HepG2 (cell line): ENCODE results near the gene CC2D1B. TPM values are rescaled to one million over a fixed set of nuclear protein-coding genes. Genes with fewer than 3 reads are reported as not detected.

Experiments used
- AKAP8 ChIP-seq: sonication (generic); formaldehyde crosslinking; IDR thresholded peaks from 2 replicates; pipeline ENCODE4 v1.5.1; 2020; ENCODE audit warnings: mild to moderate bottlenecking, missing genetic modification reagents
- DMAP1 ChIP-seq: IDR thresholded peaks from 2 replicates; pipeline ENCODE4 v1.6.1; 2016
- DNMT1 ChIP-seq: sonication (generic); formaldehyde crosslinking; IDR thresholded peaks from 2 replicates; pipeline ENCODE4 v1.5.1; 2020; ENCODE audit warnings: mild to moderate bottlenecking, missing genetic modification reagents
- JUND ChIP-seq: sonication (generic); formaldehyde crosslinking; IDR thresholded peaks from 2 replicates; pipeline ENCODE4 v1.8.0; 2022; ENCODE audit warnings: mild to moderate bottlenecking, missing genetic modification reagents
- MIER3 ChIP-seq: IDR thresholded peaks from 2 replicates; pipeline ENCODE4 v1.6.1; 2016; ENCODE audit warnings: missing compliant biosample characterization, borderline replicate concordance
- NR2F6 ChIP-seq, 2 experiments: IDR thresholded peaks; 2 replicates each; pipeline ENCODE4 v1.6.1; 2016; ENCODE audit warnings: antibody characterized with exemption in 1 of 2, mild to moderate bottlenecking in 1 of 2
- PHF21A ChIP-seq: sonication (generic); formaldehyde crosslinking; IDR thresholded peaks from 2 replicates; pipeline ENCODE4 v1.5.0; 2020; ENCODE audit warnings: mild to moderate bottlenecking, missing genetic modification reagents
- PRPF4 ChIP-seq: fragments of 200-400 bp; formaldehyde crosslinking; IDR thresholded peaks from 2 replicates; pipeline ENCODE4 v1.6.1; 2016; ENCODE audit warnings: low read length, low read depth; ENCODE audit not compliant: poor library complexity, severe bottlenecking
- SAP130 ChIP-seq: IDR thresholded peaks from 2 replicates; pipeline ENCODE4 v1.6.1; 2016; ENCODE audit warnings: low read depth
- SNAPC4 ChIP-seq: sonication (generic); formaldehyde crosslinking; IDR thresholded peaks from 2 replicates; pipeline ENCODE4 v1.4.0; 2020; ENCODE audit warnings: mild to moderate bottlenecking, missing genetic modification reagents
- SNAPC5 ChIP-seq: sonication (generic); formaldehyde crosslinking; IDR thresholded peaks from 2 replicates; pipeline ENCODE4 v1.8.1; 2023; ENCODE audit warnings: mild to moderate bottlenecking, missing genetic modification reagents, borderline replicate concordance
- SRSF1 ChIP-seq: fragments of 200-400 bp; formaldehyde crosslinking; optimal IDR thresholded peaks from 2 replicates; pipeline ENCODE3; 2017; ENCODE audit warnings: mild to moderate bottlenecking, low read depth, low read length, moderate library complexity
- TEAD2 ChIP-seq: sonication (generic); formaldehyde crosslinking; IDR thresholded peaks from 2 replicates; pipeline ENCODE4 v1.9.0; 2021; ENCODE audit warnings: missing genetic modification reagents
- TEAD3 ChIP-seq: optimal IDR thresholded peaks from 2 replicates; pipeline ENCODE3; 2016; ENCODE audit warnings: borderline replicate concordance
- TOE1 ChIP-seq: sonication (generic); formaldehyde crosslinking; IDR thresholded peaks from 2 replicates; pipeline ENCODE4 v1.4.0; 2020; ENCODE audit warnings: mild to moderate bottlenecking, missing genetic modification reagents
- ZFP41 ChIP-seq: sonication (generic); formaldehyde crosslinking; IDR thresholded peaks from 2 replicates; pipeline ENCODE4 v1.4.0; 2020; ENCODE audit warnings: mild to moderate bottlenecking, missing genetic modification reagents, borderline replicate concordance
- ZNF24 ChIP-seq: fragments of 450-650 bp; IDR thresholded peaks from 2 replicates; pipeline ENCODE4 v1.6.1; 2017; ENCODE audit warnings: antibody characterized with exemption, mild to moderate bottlenecking
- ZNF274 ChIP-seq: sonication (generic); formaldehyde crosslinking; IDR thresholded peaks from 2 replicates; pipeline ENCODE4 v1.5.1; 2020; ENCODE audit warnings: mild to moderate bottlenecking, missing genetic modification reagents
- polyA plus RNA-seq, 8 experiments: library from polyadenylated mRNA; depleted of rRNA in 3 of 8; stranded (reverse) in 7 of 8; unstranded in 1 of 8; fragments of >200 nt; fragmentation: Illumina TruSeq in 4 of 8; extraction: Trizol in 4 of 8; gene quantifications; 2 replicates each; pipeline versions ENCODE4 v1.2.1 to v1.2.3, GENCODE V29; 2011 to 2016; ENCODE audit warnings: low read depth in 4 of 8, missing spikeins in 1 of 8, mixed read lengths in 1 of 8; ENCODE audit not compliant: insufficient read depth in 1 of 8
- total RNA-seq, 5 experiments: library from RNA; depleted of rRNA; stranded (reverse); fragments of >200 nt; fragmentation: Illumina TruSeq; extraction: Trizol; gene quantifications; 2 replicates each; pipeline ENCODE4 v1.2.3, GENCODE V29; 2016; ENCODE audit warnings: low read depth in 1 of 5
- TF ChIP-seq, protein P1 (sequence below): sonication (generic); formaldehyde crosslinking; IDR thresholded peaks from 2 replicates; pipeline ENCODE4 v1.5.0; 2020; ENCODE audit warnings: missing genetic modification reagents
- TF ChIP-seq, protein P2 (sequence below): sonication (generic); formaldehyde crosslinking; conservative IDR thresholded peaks from 2 replicates; pipeline ENCODE4 v1.4.0; 2020; ENCODE audit warnings: mild to moderate bottlenecking, missing genetic modification reagents, moderate library complexity

Gene CC2D1B
- total and polyA plus RNA-seq, 2 of the 13 experiments (the other 11 are each of a cell fraction or from before 2014, with no cell fraction given): 7.2 to 19.2 TPM

- no peak for TF ChIP-seq SNAPC4 (CRISPR knock-in tag)
- TF ChIP-seq, protein P1, sequence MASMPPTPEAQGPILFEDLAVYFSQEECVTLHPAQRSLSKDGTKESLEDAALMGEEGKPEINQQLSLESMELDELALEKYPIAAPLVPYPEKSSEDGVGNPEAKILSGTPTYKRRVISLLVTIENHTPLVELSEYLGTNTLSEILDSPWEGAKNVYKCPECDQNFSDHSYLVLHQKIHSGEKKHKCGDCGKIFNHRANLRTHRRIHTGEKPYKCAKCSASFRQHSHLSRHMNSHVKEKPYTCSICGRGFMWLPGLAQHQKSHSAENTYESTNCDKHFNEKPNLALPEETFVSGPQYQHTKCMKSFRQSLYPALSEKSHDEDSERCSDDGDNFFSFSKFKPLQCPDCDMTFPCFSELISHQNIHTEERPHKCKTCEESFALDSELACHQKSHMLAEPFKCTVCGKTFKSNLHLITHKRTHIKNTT (CRISPR knock-in tag): no peak
- TF ChIP-seq SAP130 (CRISPR knock-in tag): peak; percentile 92
- peak; percentile 46 for TF ChIP-seq SRSF1
- TF ChIP-seq PHF21A (CRISPR knock-in tag): peak; percentile 44; the same call in 1 of the 2 replicates
- TF ChIP-seq AKAP8 (CRISPR knock-in tag): no peak; the same call in 1 of the 2 replicates
- peak; percentile 81 for TF ChIP-seq ZFP41 (CRISPR knock-in tag)
- TF ChIP-seq DNMT1 (CRISPR knock-in tag): 0 out of 2 replicates have a peak, but pooled peaks have one; percentile 57
- peak; percentile 76; the same call in 1 of the 2 replicates for TF ChIP-seq DMAP1
- no peak for TF ChIP-seq PRPF4
- no peak for TF ChIP-seq SNAPC5 (CRISPR knock-in tag)
- TF ChIP-seq, protein P2, sequence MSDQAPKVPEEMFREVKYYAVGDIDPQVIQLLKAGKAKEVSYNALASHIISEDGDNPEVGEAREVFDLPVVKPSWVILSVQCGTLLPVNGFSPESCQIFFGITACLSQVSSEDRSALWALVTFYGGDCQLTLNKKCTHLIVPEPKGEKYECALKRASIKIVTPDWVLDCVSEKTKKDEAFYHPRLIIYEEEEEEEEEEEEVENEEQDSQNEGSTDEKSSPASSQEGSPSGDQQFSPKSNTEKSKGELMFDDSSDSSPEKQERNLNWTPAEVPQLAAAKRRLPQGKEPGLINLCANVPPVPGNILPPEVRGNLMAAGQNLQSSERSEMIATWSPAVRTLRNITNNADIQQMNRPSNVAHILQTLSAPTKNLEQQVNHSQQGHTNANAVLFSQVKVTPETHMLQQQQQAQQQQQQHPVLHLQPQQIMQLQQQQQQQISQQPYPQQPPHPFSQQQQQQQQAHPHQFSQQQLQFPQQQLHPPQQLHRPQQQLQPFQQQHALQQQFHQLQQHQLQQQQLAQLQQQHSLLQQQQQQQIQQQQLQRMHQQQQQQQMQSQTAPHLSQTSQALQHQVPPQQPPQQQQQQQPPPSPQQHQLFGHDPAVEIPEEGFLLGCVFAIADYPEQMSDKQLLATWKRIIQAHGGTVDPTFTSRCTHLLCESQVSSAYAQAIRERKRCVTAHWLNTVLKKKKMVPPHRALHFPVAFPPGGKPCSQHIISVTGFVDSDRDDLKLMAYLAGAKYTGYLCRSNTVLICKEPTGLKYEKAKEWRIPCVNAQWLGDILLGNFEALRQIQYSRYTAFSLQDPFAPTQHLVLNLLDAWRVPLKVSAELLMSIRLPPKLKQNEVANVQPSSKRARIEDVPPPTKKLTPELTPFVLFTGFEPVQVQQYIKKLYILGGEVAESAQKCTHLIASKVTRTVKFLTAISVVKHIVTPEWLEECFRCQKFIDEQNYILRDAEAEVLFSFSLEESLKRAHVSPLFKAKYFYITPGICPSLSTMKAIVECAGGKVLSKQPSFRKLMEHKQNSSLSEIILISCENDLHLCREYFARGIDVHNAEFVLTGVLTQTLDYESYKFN (CRISPR knock-in tag): peak; percentile 42; the same call in 1 of the 2 replicates
- no peak for TF ChIP-seq NR2F6 (IDR thresholded peaks at IDR 0.05)
- TF ChIP-seq NR2F6 (CRISPR knock-in tag; IDR thresholded peaks at IDR 0.05): peak; percentile 8; the same call in 1 of the 2 replicates
- no peak for TF ChIP-seq JUND (CRISPR knock-in tag)
- no peak for TF ChIP-seq MIER3 (CRISPR knock-in tag)
- TF ChIP-seq TOE1 (CRISPR knock-in tag): 0 out of 2 replicates have a peak, but pooled peaks have one; percentile 65
- TF ChIP-seq TEAD3: peak; percentile 61
- TF ChIP-seq ZNF24: no peak
- peak; percentile 60; the same call in 1 of the 2 replicates for TF ChIP-seq ZNF274 (CRISPR knock-in tag)
- TF ChIP-seq TEAD2 (CRISPR knock-in tag): 0 out of 2 replicates have a peak, but pooled peaks have one; percentile 57
Observed at GRCh38 chr1:52365746-52366516, at the start of gene CC2D1B (continued).
